Measurements from ENCODE around the gene GLRX5. TPM values are rescaled to one million over a fixed set of nuclear protein-coding genes. Genes with fewer than 3 reads are reported as not detected.
A peak's percentile ranks its signal among the peaks of the same experiment; 100 is the strongest.

Gene GLRX5
- total RNA-seq, 1 experiment from 2014 or later, result 67.8 TPM

- intact Hi-C loops (cut with micrococcal nuclease; ENCODE audit: unreplicated experiment), result no loop called here
- Mint-ChIP-seq H3K4me3 (ENCODE audit: unreplicated experiment) (peak overlapping the region; percentile 87), H3K27ac (ENCODE audit: unreplicated experiment) (peak overlapping the region; percentile 5), H3K36me3 (ENCODE audit: insufficient read depth, unreplicated experiment) (peaks cover 56% of the 10 kb centered on the region), H3K4me1 (ENCODE audit: low read depth, unreplicated experiment) (peaks cover 24% of the 10 kb centered on the region), H3K9me3 (ENCODE audit: unreplicated experiment) (no peaks in the 10 kb centered on the region), H3K27me3 (ENCODE audit: insufficient read depth, unreplicated experiment) (no peaks in the 10 kb centered on the region)
- BruUV-seq (replicated peaks), result no TSS peak
- CTCF ChIA-PET, result no interaction called here
- no peak for TF ChIP-seq CTCF (IDR thresholded peaks at IDR 0.05; ENCODE audit: insufficient read depth in 1 of 2, low read depth in 1 of 2, low read length in 1 of 2, severe bottlenecking in 1 of 2, unreplicated experiment in 1 of 2)
- POLR2A ChIA-PET, result no interaction called here
- Histone ChIP-seq H3K4me3 (ENCODE audit: low read depth, low read length) (no peak overlapping the region), H3K4me1 (peaks cover 41% of the 10 kb centered on the region), H3K36me3 (ENCODE audit: control insufficient read depth, insufficient read depth, low read length) (no peaks in the 10 kb centered on the region; the same call in 1 of the 2 replicates), H3K27me3 (replicated peaks; ENCODE audit: control insufficient read depth, insufficient read depth, low read length) (no peaks in the 10 kb centered on the region), H3K9me3 (no peaks in the 10 kb centered on the region)
- no peak for DNase-seq
Measured at GRCh38 chr14:95531969-95532368, 2.9 kb upstream of the GLRX5 start.

- BruUV-seq (replicated peaks), result no TSS peak
- Histone ChIP-seq H3K4me1 (peaks cover 37% of the 10 kb centered on the region), H3K27me3 (replicated peaks; ENCODE audit: control insufficient read depth, insufficient read depth, low read length) (no peaks in the 10 kb centered on the region), H3K9me3 (no peaks in the 10 kb centered on the region), H3K36me3 (ENCODE audit: control insufficient read depth, insufficient read depth, low read length) (no peaks in the 10 kb centered on the region; the same call in 1 of the 2 replicates), H3K4me3 (ENCODE audit: low read depth, low read length) (peak overlapping the region; percentile 76)
- no peaks in the 10 kb centered on the region for H3K9me3 Mint-ChIP-seq (ENCODE audit: unreplicated experiment)
- no peaks in the 10 kb centered on the region for H3K27me3 Mint-ChIP-seq (ENCODE audit: insufficient read depth, unreplicated experiment)
- CTCF ChIA-PET, result no interaction called here
- peaks cover 52% of the 10 kb centered on the region for H3K36me3 Mint-ChIP-seq (ENCODE audit: insufficient read depth, unreplicated experiment)
- DNase-seq, result no peak
- peak overlapping the region; percentile 50 for H3K27ac Mint-ChIP-seq (ENCODE audit: unreplicated experiment)
- peaks cover 25% of the 10 kb centered on the region for H3K4me1 Mint-ChIP-seq (ENCODE audit: low read depth, unreplicated experiment)
- POLR2A ChIA-PET, result interaction anchor here (1.5 to 2.1 kb wide), 2 partner anchors 9 to 89 kb away, joined by 6 to 8 read pairs; no protein-coding TSS in a partner anchor
- intact Hi-C loops (cut with micrococcal nuclease; ENCODE audit: unreplicated experiment), result no loop called here
- H3K4me3 Mint-ChIP-seq (ENCODE audit: unreplicated experiment), result peak overlapping the region; percentile 87
- no peak for TF ChIP-seq CTCF (IDR thresholded peaks at IDR 0.05; ENCODE audit: insufficient read depth in 1 of 2, low read depth in 1 of 2, low read length in 1 of 2, severe bottlenecking in 1 of 2, unreplicated experiment in 1 of 2)
Measured at GRCh38 chr14:95533391-95533821, 1.4 kb upstream of the GLRX5 start.

GRCh38 chr14:95533822-95534221 is 1.0 kb upstream of the GLRX5 start:
- Mint-ChIP-seq H3K4me1 (ENCODE audit: low read depth, unreplicated experiment) (peaks cover 25% of the 10 kb centered on the region), H3K4me3 (ENCODE audit: unreplicated experiment) (peak overlapping the region; percentile 87), H3K27ac (ENCODE audit: unreplicated experiment) (peak overlapping the region; percentile 50), H3K36me3 (ENCODE audit: insufficient read depth, unreplicated experiment) (peaks cover 48% of the 10 kb centered on the region), H3K27me3 (ENCODE audit: insufficient read depth, unreplicated experiment) (no peaks in the 10 kb centered on the region), H3K9me3 (ENCODE audit: unreplicated experiment) (no peaks in the 10 kb centered on the region)
- H3K4me3 ChIP-seq (ENCODE audit: low read depth, low read length), result peak overlapping the region; percentile 76
- no peaks in the 10 kb centered on the region for H3K27me3 ChIP-seq (replicated peaks; ENCODE audit: control insufficient read depth, insufficient read depth, low read length)
- intact Hi-C loops (cut with micrococcal nuclease; ENCODE audit: unreplicated experiment), result loop anchor here (1.0 to 2.0 kb wide), 2 partner anchors 65 to 92 kb away; no protein-coding TSS in a partner anchor
- peaks cover 37% of the 10 kb centered on the region for H3K4me1 ChIP-seq
- ChIA-PET POLR2A (interaction anchor here (1.5 to 2.1 kb wide), 4 partner anchors 10 to 89 kb away, joined by 5 to 18 read pairs (median 7); no protein-coding TSS in a partner anchor), CTCF (interaction anchor here (2.4 kb wide), 1 partner anchor 91 kb away, joined by 10 read pairs; no protein-coding TSS in a partner anchor)
- no peaks in the 10 kb centered on the region for H3K9me3 ChIP-seq
- no peak for DNase-seq
- TSS peak; percentile 66 for BruUV-seq (replicated peaks)
- TF ChIP-seq CTCF (IDR thresholded peaks at IDR 0.05; ENCODE audit: insufficient read depth in 1 of 2, low read depth in 1 of 2, low read length in 1 of 2, severe bottlenecking in 1 of 2, unreplicated experiment in 1 of 2), result no peak
- no peaks in the 10 kb centered on the region; the same call in 1 of the 2 replicates for H3K36me3 ChIP-seq (ENCODE audit: control insufficient read depth, insufficient read depth, low read length)
